Measurements from ENCODE around the gene KLHL3. TPM values are rescaled to one million over a fixed set of nuclear protein-coding genes. Genes with fewer than 3 reads are reported as not detected.

The KLHL3 gene
- polyA plus RNA-seq, 1 of the 3 experiments (the other 2 are of a cell fraction), result 3.8 TPM

- CTCF ChIA-PET, result interaction anchor here (0.5 to 11.6 kb wide), 4 partner anchors 9 to 45 kb away, joined by 3 to 143 read pairs (median 4); no protein-coding TSS in a partner anchor
Observed at GRCh38 chr5:137651022-137651421, 84.9 kb downstream of the KLHL3 start.

GRCh38 chr5:137649228-137649935 is 86.5 kb downstream of the KLHL3 start:
- H4K20me1 ChIP-seq (ENCODE audit: insufficient read depth), result no peaks in the 10 kb centered on the region
- H3K27ac ChIP-seq (ENCODE audit: low read depth in 2 of 2, low read length in 1 of 2), result no peak overlapping the region
- no peak overlapping the region for H3K4me3 ChIP-seq (ENCODE audit: low read depth in 2 of 2, low read length in 1 of 2)
- 0 out of 2 replicates have a peak, but pooled peaks cover 10% of the 10 kb centered on the region for H3K9me3 ChIP-seq
- 65% methylated on average over 3 of the region's 3 CpGs for WGBS (ENCODE audit: low lambda C conversion rate)
- POLR2A ChIA-PET, result no interaction called here
- DNase-seq, result no peak
- no peak overlapping the region for H3K4me2 ChIP-seq
- H3K27me3 ChIP-seq (ENCODE audit: insufficient read depth), result no peaks in the 10 kb centered on the region
- CTCF ChIA-PET, result interaction anchor here (1.3 to 3.0 kb wide), 3 partner anchors 11 to 20 kb away, joined by 5 to 19 read pairs (median 8); no protein-coding TSS in a partner anchor
- no peaks in the 10 kb centered on the region for H3K79me2 ChIP-seq (ENCODE audit: insufficient read depth)
- H3K9ac ChIP-seq, result no peak overlapping the region
- H3K36me3 ChIP-seq (replicated peaks in 1 of 2; ENCODE audit: control insufficient read depth in 1 of 2, insufficient read depth in 2 of 2, low read length in 1 of 2), result no peaks in the 10 kb centered on the region
- peaks cover 0 to 8% of the 10 kb centered on the region in 2 experiments; a peak in 1 of 4 replicates for H3K4me1 ChIP-seq (ENCODE audit: control insufficient read depth in 1 of 2, insufficient read depth in 2 of 2, low read depth in 1 of 2, low read length in 1 of 2)
- no peak overlapping the region for H2AFZ ChIP-seq (ENCODE audit: low read depth)
- H3F3A ChIP-seq (replicated peaks; ENCODE audit: insufficient read depth), result no peaks in the 10 kb centered on the region
- no peaks in the 10 kb centered on the region for H3K9me2 ChIP-seq
- no peak for TF ChIP-seq CHD2 (IDR thresholded peaks at IDR 0.05; ENCODE audit: low read length, partially characterized antibody)
- TF ChIP-seq IRF3 (IDR thresholded peaks at IDR 0.05; ENCODE audit: low read depth, low read length), result no peak
- TF ChIP-seq FOSL2 (IDR thresholded peaks at IDR 0.05; ENCODE audit: borderline replicate concordance, low read depth), result no peak
- TF ChIP-seq GABPA (IDR thresholded peaks at IDR 0.05; ENCODE audit: low read depth), result no peak
- TF ChIP-seq NRF1 (IDR thresholded peaks at IDR 0.05; ENCODE audit: low read depth, low read length), result no peak
- no peak for TF ChIP-seq RCOR1 (IDR thresholded peaks at IDR 0.05; ENCODE audit: low read length)
- no peak for TF ChIP-seq PBX3 (IDR thresholded peaks at IDR 0.05)
- no peak for TF ChIP-seq RXRA (IDR thresholded peaks at IDR 0.05; ENCODE audit: borderline replicate concordance, low read depth)

More at GRCh38 chr5:137651022-137651421, 84.9 kb downstream of the KLHL3 start:
- no peak for TF ChIP-seq NRF1 (IDR thresholded peaks at IDR 0.05; ENCODE audit: low read depth, low read length)
- TF ChIP-seq MAX (IDR thresholded peaks at IDR 0.05; ENCODE audit: low read depth), result no peak
- TF ChIP-seq GABPA (IDR thresholded peaks at IDR 0.05; ENCODE audit: low read depth), result no peak
- no peak for TF ChIP-seq TEAD4 (IDR thresholded peaks at IDR 0.05; ENCODE audit: borderline replicate concordance, insufficient read depth)
- TF ChIP-seq, protein P1, sequence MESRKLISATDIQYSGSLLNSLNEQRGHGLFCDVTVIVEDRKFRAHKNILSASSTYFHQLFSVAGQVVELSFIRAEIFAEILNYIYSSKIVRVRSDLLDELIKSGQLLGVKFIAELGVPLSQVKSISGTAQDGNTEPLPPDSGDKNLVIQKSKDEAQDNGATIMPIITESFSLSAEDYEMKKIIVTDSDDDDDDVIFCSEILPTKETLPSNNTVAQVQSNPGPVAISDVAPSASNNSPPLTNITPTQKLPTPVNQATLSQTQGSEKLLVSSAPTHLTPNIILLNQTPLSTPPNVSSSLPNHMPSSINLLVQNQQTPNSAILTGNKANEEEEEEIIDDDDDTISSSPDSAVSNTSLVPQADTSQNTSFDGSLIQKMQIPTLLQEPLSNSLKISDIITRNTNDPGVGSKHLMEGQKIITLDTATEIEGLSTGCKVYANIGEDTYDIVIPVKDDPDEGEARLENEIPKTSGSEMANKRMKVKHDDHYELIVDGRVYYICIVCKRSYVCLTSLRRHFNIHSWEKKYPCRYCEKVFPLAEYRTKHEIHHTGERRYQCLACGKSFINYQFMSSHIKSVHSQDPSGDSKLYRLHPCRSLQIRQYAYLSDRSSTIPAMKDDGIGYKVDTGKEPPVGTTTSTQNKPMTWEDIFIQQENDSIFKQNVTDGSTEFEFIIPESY (IDR thresholded peaks at IDR 0.05; ENCODE audit: borderline replicate concordance, low read depth), result no peak
- TF ChIP-seq ELF1 (IDR thresholded peaks at IDR 0.05), result no peak
- TF ChIP-seq RFX5 (IDR thresholded peaks at IDR 0.05; ENCODE audit: low read length), result no peak
- no peak for TF ChIP-seq CTCF (IDR thresholded peaks at IDR 0.05)
- Histone ChIP-seq H4K20me1 (ENCODE audit: insufficient read depth) (no peaks in the 10 kb centered on the region), H3K27ac (ENCODE audit: low read depth in 2 of 2, low read length in 1 of 2) (no peak overlapping the region), H3K9me3 (no peaks in the 10 kb centered on the region), H3K36me3 (replicated peaks in 1 of 2; ENCODE audit: control insufficient read depth in 1 of 2, insufficient read depth in 2 of 2, low read length in 1 of 2) (no peaks in the 10 kb centered on the region), H3F3A (replicated peaks; ENCODE audit: insufficient read depth) (no peaks in the 10 kb centered on the region), H3K9ac (no peak overlapping the region), H3K79me2 (ENCODE audit: insufficient read depth) (no peaks in the 10 kb centered on the region), H3K27me3 (ENCODE audit: insufficient read depth) (no peaks in the 10 kb centered on the region), H3K4me1 (ENCODE audit: control insufficient read depth in 1 of 2, insufficient read depth in 2 of 2, low read depth in 1 of 2, low read length in 1 of 2) (peaks cover 0 to 8% of the 10 kb centered on the region in 2 experiments; a peak in 1 of 4 replicates), H3K4me2 (no peak overlapping the region), H2AFZ (ENCODE audit: low read depth) (no peak overlapping the region), H3K9me2 (no peaks in the 10 kb centered on the region), H3K4me3 (ENCODE audit: low read depth in 2 of 2, low read length in 1 of 2) (no peak overlapping the region)
- POLR2A ChIA-PET, result no interaction called here
- 70% methylated on average over 3 of the region's 3 CpGs for WGBS (ENCODE audit: low lambda C conversion rate)
- DNase-seq, result no peak
